ENCODE data around the gene GPT2. TPM values are rescaled to one million over a fixed set of nuclear protein-coding genes. Genes with fewer than 3 reads are reported as not detected.

Gene GPT2, protein sequence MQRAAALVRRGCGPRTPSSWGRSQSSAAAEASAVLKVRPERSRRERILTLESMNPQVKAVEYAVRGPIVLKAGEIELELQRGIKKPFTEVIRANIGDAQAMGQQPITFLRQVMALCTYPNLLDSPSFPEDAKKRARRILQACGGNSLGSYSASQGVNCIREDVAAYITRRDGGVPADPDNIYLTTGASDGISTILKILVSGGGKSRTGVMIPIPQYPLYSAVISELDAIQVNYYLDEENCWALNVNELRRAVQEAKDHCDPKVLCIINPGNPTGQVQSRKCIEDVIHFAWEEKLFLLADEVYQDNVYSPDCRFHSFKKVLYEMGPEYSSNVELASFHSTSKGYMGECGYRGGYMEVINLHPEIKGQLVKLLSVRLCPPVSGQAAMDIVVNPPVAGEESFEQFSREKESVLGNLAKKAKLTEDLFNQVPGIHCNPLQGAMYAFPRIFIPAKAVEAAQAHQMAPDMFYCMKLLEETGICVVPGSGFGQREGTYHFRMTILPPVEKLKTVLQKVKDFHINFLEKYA
- 18.5 and 23.0 TPM in 2 replicates for polyA plus RNA-seq (2011; rRNA removed)
- 41.9 and 61.7 TPM in 2 replicates for polyA minus RNA-seq (2011; rRNA and poly(A)+ RNA removed)

DNA sequence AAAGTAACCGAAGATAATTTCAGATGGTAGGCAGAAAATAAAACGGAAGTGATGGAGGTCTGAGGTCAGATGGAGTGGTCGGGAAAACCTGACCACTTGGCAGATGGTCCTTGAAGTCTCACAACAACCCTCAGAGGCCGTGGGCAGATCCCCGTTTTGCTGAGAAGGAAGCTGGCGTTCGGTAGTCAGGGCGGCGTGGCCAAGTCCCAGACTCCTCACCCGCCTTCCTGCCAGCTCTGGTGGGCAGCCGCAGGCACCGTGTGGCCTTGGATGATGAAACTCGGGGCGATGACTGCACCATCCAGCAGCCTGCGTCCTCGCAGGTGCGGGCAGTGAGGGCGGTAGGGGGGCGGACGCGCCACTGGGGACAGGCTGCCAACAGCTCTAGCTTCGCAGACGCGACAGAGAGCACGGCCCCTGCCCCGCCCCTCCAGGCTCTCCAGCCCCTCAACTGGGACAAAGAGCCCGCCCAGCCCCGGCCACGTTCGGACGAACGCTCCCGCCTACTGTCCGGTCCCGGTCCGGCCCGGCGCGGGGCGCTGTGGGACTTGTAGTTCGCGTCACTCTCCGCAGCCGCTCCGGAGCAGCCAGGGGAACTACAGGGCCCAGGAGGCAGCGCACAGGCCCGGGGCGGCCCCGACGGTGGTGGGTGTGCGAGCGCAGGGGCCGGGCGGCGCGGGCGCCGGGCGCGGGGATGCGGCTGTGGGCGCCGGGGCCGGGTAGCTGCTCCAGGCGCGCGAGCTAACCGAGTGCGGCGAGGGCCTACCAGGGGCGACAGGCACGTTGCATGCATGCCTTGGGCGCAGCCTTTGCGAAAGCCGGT, at the start of gene GPT2:
TSS of gene GPT2 (plus strand) at position 673 of the 823 bp plus-strand sequence. CDS start 354 bp downstream, outside the sequence.
- peak; percentile 84 for DNase-seq (ENCODE audit: low read depth, low spot score)
- peak within 1 kb of the TSS; percentile 92 for H3K4me3 ChIP-seq (ENCODE audit: low read depth, low read length)
- TF ChIP-seq, protein P1, sequence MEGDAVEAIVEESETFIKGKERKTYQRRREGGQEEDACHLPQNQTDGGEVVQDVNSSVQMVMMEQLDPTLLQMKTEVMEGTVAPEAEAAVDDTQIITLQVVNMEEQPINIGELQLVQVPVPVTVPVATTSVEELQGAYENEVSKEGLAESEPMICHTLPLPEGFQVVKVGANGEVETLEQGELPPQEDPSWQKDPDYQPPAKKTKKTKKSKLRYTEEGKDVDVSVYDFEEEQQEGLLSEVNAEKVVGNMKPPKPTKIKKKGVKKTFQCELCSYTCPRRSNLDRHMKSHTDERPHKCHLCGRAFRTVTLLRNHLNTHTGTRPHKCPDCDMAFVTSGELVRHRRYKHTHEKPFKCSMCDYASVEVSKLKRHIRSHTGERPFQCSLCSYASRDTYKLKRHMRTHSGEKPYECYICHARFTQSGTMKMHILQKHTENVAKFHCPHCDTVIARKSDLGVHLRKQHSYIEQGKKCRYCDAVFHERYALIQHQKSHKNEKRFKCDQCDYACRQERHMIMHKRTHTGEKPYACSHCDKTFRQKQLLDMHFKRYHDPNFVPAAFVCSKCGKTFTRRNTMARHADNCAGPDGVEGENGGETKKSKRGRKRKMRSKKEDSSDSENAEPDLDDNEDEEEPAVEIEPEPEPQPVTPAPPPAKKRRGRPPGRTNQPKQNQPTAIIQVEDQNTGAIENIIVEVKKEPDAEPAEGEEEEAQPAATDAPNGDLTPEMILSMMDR (IDR thresholded peaks at IDR 0.05; ENCODE audit: low read depth, low read length): no peak
- peak within 1 kb of the TSS; percentile 65 for H3K27ac ChIP-seq (ENCODE audit: low read depth, low read length)
- ChIA-PET CTCF (interaction anchor here (2.0 to 5.2 kb wide), 2 partner anchors 25 to 30 kb away, joined by 9 to 28 read pairs; no protein-coding TSS in a partner anchor), POLR2A (interaction anchor here (1.3 kb wide), 1 partner anchor 24 kb away, joined by 3 read pairs; no protein-coding TSS in a partner anchor)
- no peaks in the 10 kb centered on the region; the same call in 1 of the 2 replicates for H3K9me3 ChIP-seq (ENCODE audit: control insufficient read depth, insufficient read depth, low read length)
- peaks cover 6% of the 10 kb centered on the region for H3K27me3 ChIP-seq (ENCODE audit: control insufficient read depth, insufficient read depth, low read length)

DNA sequence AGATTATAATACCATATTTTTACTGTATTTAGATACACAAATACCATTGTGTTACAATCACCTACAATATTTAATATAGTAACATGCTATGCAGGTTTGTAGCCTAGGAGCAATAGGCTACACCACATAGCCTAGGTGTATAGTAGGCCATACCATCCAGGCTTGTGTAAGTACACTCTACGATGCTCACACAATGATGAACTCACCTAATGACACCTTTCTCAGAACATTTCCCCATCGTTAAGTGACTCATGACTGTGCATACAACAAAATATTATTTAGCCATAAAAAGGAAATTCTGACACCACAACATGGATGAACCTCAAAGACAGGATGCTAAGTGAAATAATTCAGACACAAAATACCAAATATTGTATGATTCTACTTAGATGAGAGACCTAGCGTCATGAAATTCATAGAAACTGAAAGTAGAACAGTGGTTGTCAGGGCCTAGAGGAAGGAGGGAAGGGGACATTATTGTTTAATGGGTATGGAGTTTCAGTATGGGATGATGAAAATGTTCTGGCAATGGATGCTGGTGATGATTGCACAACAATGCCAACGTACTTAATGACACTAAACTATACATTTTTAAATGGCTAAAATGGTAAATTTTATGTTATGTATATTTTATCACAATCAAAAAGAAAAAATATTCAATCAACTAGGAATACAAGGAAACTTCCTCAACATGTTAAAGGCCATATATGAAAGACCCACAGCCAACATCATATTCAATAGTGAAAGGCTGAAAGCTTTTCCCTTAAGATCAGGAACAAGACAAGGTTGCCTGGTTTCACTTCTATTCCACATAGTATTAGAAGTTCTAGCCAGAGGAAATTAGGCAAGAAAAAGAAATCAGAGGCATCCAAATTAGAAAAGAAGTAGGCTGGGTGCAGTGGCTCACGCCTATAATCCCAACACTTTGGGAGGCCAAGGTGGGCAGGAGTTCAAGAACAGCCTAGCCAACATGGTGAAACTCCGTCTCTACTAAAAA, 47.3 kb upstream of the GPT2 start:
- no peak for DNase-seq (ENCODE audit: low read depth, low spot score)
- ChIA-PET POLR2A (no interaction called here), CTCF (no interaction called here)

DNA sequence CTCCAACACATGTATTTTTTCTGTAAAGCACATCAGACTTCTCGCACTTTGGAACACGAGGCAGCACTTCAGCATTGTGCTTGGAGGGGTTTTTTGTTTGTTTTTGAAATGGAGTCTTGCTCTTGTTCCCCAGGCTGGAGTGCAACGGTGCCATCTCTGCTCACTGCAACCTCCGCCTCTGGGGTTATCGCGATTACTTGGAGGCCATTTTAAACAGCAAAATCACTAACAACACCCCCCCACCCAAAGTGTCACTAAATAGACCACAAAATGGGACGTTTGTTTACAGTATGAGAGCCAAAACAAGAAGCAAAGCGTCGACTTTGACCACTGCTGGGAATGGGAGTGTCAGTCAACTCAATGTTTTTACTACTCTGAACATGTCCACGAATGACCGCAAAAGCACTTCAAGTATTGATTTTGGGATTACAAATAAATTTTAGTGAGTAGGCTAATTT, 44.1 kb upstream of the GPT2 start:
- Histone ChIP-seq H3K4me3 (ENCODE audit: low read depth, low read length) (no peak overlapping the region), H3K9me3 (ENCODE audit: control insufficient read depth, insufficient read depth, low read length) (peaks cover 15% of the 10 kb centered on the region), H3K27ac (ENCODE audit: low read depth, low read length) (no peak overlapping the region), H3K27me3 (ENCODE audit: control insufficient read depth, insufficient read depth, low read length) (no peaks in the 10 kb centered on the region)
- TF ChIP-seq, protein P1 (IDR thresholded peaks at IDR 0.05; ENCODE audit: low read depth, low read length): no peak
- CTCF ChIA-PET: interaction anchor here (0.6 to 0.7 kb wide), 2 partner anchors 69 to 143 kb away, joined by 4 to 6 read pairs; no protein-coding TSS in a partner anchor
- DNase-seq (ENCODE audit: low read depth, low spot score): no peak
- POLR2A ChIA-PET: no interaction called here

More for the DNA sequence above, 47.3 kb upstream of the GPT2 start:
- TF ChIP-seq, protein P1 (IDR thresholded peaks at IDR 0.05; ENCODE audit: low read depth, low read length): no peak
- Histone ChIP-seq H3K9me3 (ENCODE audit: control insufficient read depth, insufficient read depth, low read length) (no peaks in the 10 kb centered on the region), H3K4me3 (ENCODE audit: low read depth, low read length) (no peak overlapping the region), H3K27me3 (ENCODE audit: control insufficient read depth, insufficient read depth, low read length) (no peaks in the 10 kb centered on the region), H3K27ac (ENCODE audit: low read depth, low read length) (no peak overlapping the region)

DNA sequence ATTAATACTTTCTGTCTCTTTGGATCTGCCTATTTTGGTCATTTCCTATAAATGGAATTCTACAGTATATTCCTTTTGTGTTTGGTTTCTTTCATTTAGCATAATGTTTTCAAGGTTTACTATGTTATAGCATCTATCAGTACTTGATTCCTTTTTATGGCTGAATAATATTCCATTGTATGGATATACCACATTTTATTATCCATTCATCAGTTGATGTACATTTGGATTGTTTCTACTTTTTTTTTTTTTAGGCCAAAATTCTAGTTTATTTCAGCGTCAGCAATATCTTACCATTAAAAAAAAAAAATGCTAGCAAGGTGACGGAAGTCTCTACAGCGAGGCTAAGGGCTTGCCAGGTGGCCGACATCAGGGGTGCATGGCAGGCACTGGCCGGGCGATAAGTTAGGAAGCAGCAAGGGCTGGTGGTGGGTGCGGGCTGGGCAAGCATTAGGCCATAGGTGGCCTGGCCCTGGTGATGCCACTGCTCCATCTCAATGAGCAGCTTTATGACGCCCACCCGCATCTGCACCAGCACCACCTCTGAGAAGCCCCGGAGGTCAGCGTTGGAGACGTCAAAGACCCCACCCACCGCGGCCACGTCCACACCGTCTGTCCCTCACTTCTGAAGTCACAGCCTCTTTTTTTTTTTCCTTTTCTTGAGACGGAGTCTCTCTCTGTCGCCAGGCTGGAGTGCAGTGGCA, 41.8 kb upstream of the GPT2 start:
- ChIA-PET POLR2A (no interaction called here), CTCF (interaction anchor here (1.0 to 1.2 kb wide), 2 partner anchors 11 to 41 kb away, joined by 4 read pairs; no protein-coding TSS in a partner anchor)
- TF ChIP-seq, protein P1 (IDR thresholded peaks at IDR 0.05; ENCODE audit: low read depth, low read length): no peak
- no peak for DNase-seq (ENCODE audit: low read depth, low spot score)
- Histone ChIP-seq H3K4me3 (ENCODE audit: low read depth, low read length) (no peak overlapping the region), H3K27me3 (ENCODE audit: control insufficient read depth, insufficient read depth, low read length) (no peaks in the 10 kb centered on the region), H3K27ac (ENCODE audit: low read depth, low read length) (no peak overlapping the region), H3K9me3 (ENCODE audit: control insufficient read depth, insufficient read depth, low read length) (peaks cover 15% of the 10 kb centered on the region)

Data from AG04450 (cell line).